CD4-positive, alpha-beta T cell treated with Interleukin-1 beta for 1 hour (primary cell): ENCODE measurements around the gene HIVEP2.
"Not testable (repeated sequence)": the region's sequence is repeated elsewhere in the genome, so short reads cannot be mapped to it uniquely, and the experiment has no call there.

Source experiments
- DNase-seq, 2 donors: peaks; one replicate each; pipeline ENCODE4 v3.0.0-alpha.2; 2020 to 2022

Gene HIVEP2

GRCh38 chr6:142945049-142945445 is at the start of gene HIVEP2:
Gene HIVEP2 (minus strand): TSS chr6:142945176. CDS start chr6:142774738, 170,438 bp downstream.
- DNase-seq: peak; percentile 91 to 92

GRCh38 chr6:142993977-142994376 is 49.0 kb upstream of the HIVEP2 start:
- no peak for DNase-seq

DNA sequence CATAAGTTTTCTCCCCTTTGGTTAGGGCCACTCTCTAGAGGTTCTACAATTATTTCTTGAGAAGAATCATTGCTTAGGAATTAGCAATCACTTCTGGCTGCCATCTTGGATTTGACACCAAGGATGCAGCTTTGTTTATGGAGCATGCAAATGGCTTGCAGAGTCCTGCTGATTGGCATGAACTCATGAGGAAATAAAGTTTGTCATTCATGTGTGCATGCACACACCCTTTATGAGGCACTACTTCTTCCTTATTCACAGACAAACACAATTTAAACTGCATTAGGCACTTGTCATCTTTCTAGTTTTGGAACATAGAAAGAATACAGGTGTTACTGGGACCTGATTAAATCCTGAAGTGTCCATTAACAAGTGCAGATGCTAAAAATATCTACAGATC is 42.5 kb upstream of the HIVEP2 start:
- no peak for DNase-seq

GRCh38 chr6:142985281-142985680 is 40.3 kb upstream of the HIVEP2 start:
- DNase-seq: no peak

DNA sequence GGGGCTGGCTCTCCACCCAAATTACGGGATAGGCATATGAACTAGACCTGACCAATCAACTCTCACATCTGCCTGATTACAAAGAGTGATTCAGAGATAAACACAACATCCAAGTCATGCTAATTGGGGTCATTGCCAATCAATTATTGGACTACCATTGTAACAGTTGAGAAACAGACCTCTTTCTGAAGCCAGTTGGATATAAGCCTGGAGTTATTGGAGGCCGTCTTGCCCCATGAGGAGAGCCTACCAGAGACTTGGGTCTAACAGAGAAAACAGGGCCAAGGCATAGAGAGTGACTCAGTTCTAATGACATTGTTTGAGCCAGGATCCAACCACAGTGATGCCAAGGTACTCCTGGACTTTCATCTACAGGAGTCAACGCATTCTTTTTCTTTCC is 39.4 kb upstream of the HIVEP2 start:
- no peak for DNase-seq

GRCh38 chr6:142975365-142975764 is 30.4 kb upstream of the HIVEP2 start:
- DNase-seq: peak; percentile 5 to 7

GRCh38 chr6:142970941-142971340 is 26.0 kb upstream of the HIVEP2 start:
- DNase-seq: not testable (repeated sequence)

DNA sequence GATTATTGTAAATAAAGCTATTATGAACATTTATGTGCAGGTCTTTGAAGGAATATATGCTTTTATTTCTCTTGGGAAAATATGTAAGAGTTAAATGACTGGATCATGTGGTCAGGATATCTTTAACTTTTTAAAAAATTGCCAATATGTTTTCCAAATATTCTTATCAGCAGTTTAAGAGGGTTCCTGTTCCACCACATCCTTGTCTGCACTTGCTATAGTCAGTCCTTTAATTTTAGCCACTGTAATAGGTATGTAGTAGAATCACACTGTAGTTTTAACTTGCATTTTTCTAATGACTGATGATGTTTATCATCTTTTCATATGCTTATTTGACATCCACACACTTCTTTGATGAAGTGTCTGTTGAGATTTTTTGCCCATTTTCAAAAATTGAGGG is 23.6 kb upstream of the HIVEP2 start:
- no peak for DNase-seq

DNA sequence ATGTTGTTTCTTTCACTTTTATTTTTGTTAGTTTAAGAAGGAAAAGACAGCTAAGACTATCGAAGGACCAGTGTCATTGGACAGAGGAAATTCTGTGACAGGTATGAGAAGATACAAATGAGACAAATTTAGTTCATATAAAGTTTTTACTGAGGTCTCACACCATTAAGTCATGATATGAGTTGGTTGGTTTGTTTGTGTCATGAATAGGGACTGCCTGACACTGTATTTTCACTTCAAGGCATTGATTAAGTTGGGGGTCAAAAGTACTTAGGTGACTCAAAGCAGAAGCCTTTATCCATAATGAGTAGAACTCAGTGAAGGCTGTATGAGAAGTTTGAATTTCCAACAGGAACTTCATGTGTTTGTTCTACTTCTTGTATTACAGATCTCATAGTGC is 21.3 kb upstream of the HIVEP2 start:
- no peak for DNase-seq

DNA sequence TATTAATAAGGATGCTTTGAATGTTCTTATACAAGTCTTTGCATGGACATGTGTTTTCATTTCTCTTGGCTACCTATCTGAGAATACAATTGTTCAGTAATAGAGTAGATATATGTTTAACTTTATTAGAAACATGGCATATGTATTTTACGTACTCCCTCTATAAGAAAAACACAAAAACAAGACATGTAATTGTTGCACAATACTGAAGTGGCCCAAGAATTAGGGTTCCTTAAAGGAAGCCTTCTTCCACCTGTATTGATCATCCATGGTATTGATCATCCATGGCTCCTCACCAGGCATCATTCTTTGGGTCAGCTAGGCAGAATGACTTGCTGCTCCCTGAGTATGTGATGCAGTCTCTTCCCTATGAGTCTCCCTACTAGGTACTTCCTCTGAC is 20.2 kb upstream of the HIVEP2 start:
- no peak for DNase-seq

DNA sequence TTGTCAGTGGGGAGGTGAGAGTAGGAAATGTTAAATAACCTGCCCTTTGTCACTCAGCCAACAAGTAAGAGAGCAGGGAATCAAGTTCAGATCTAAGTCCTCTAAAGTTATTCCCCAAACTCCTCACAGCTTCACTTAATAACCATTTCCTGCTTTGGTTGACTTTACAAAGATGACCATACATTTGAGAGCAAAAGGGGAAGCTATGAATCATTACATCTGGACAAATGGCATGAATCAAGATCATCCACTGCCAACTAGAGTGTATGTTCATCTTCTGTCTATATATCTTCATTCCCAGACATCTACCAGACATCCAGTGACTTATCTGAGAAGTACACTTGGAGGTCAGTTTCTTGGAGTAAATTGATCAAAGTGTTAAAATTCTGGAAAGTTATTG is 15.1 kb upstream of the HIVEP2 start:
- no peak for DNase-seq

GRCh38 chr6:142958343-142958742 is 13.4 kb upstream of the HIVEP2 start:
- DNase-seq: no peak

GRCh38 chr6:142956726-142957125 is 11.8 kb upstream of the HIVEP2 start:
- no peak for DNase-seq

GRCh38 chr6:142954844-142955243 is 9.9 kb upstream of the HIVEP2 start:
- DNase-seq: peak in 1 of 2 donors; percentile 20

DNA sequence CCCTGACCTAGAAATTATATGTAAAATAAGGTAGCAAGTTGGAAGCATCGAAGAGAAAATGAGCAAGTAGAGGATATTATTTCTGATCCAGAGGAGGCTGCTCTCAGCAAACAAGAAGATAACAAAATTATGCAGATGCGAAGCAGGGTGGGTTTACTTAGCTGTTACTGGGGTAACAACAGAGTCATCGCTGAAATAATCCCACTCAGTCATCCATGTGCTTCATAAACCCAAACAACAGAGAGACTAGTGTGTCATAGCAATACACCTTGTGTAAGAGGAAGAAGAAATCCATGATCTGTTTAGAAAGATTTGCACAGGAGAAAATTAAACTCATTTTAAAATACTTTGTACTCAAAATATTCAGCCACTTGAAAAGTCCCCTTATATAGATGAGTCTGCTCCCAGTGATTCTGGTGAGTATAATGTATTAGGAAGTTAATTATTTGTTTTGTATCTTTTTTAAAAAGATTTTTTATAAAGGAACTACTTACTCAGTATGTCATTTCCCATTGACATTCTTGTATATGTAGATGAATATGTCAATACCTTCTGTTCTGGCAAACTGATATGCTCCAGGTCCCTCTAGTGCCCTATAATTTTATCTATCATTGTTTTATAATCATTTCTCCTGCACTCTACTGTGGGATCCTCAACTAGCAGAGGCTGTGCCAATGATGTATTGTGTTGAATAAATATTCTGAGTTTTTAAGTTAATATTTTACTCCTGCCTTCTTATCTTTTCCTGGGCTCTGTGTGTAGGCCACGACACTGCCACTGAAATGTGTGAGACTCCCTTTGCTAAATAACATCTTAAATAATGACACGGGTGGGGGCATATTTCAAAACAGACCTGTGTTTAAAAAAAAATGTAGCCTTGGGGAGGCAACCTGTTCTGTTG is 8.6 kb upstream of the HIVEP2 start:
- peak in 1 of 2 donors; percentile 41 for DNase-seq

GRCh38 chr6:142952614-142953013 is 7.6 kb upstream of the HIVEP2 start:
- peak in 1 of 2 donors; percentile 55 for DNase-seq

DNA sequence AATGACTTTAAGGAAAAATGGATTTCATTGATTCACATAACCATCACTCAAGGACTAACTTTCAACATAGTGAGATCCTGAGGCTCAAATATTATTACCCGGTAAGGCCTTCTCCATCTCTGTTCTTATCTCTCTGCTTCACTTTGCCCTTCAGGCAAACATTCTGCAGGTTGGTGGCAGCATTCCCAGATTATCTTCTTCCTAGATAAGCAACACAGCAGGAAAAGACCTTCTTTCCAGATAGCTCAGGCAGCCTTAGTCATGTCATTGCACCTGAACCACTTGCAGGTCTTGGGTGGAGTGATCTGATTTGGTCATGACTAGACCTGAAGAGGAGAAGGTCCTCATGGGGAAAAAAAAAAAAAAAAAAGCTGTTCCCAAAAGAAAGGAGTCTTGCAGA is 5.3 kb upstream of the HIVEP2 start:
- no peak for DNase-seq

- DNase-seq: no peak
These were observed 2.9 kb upstream of the HIVEP2 start for GRCh38 chr6:142947714-142948480.

DNA sequence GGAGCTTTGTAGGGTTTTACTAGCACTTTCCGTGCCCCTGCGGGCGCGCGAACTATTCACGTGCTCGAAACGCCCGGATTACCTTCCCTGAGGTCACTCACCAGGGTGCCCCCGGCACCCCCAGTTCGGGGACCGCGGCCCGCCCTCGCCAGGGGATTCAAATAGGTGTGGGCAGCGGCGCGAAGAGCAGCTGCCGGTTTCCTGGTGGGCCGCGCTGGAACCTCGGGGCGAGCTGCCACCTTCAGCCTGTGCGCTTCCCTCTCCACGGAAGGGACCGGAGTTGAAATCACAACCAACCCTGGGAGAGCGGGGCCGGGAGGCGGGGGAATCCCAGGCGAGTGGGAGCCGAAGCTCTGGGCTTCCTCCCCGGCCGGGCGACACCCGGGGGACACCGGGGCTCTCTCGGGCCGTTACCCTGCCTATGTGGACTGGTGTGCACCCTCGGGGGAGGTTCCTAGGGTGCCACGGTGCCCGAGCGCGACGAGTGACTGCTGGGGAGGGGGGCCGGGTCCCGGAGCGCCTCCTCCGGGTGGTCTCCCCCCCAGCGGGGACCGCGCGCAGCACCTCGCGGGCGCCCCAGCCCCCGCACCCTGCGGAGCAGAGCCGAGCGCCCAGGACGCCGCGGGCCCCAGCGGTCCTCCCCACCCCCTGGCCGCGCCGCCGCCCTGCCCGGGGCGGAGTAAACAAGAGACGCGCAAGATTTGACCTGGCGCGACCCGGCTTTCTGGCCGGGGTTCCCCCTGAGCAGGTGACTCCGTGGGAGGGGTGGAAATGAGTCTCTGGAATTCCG is 2.1 kb upstream of the HIVEP2 start:
- DNase-seq: peak; percentile 90 to 91

DNA sequence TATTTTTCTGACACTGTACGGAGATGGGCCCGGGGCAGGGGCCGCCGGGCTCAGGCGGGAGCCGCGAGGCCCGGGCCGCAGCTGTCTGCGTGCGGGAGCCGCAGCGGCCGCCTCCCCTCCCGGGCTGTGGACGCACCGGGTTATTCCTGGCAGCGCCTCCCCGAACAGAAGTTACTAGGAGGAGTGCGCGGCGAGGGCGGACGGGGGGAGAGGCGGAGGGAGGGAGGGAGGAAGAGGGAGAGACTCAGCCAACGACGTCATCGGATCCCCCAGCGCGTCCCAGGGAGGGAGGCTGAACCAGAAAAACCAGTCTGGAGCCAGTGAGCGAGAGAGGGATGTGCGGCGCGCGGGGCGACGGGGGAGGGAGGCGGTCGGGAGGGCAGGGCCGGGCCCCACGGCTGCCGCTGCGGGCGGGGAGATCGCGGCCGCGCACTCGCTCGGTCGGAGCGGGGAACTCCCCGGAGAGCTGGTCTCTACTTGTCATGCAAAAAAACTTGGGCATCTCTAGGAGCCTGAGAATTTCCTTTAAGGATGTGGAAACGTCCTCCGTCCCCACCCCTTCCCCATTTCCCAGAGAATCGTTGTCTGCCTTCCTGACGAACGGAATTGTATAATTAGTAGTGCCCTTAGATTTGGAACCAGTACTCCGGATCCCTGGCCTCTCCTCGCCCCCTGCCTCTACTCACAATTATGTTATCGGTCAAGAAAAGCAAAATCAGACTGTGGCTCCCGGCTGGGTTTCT is 1.4 kb upstream of the HIVEP2 start:
- DNase-seq: peak; percentile 97

DNA sequence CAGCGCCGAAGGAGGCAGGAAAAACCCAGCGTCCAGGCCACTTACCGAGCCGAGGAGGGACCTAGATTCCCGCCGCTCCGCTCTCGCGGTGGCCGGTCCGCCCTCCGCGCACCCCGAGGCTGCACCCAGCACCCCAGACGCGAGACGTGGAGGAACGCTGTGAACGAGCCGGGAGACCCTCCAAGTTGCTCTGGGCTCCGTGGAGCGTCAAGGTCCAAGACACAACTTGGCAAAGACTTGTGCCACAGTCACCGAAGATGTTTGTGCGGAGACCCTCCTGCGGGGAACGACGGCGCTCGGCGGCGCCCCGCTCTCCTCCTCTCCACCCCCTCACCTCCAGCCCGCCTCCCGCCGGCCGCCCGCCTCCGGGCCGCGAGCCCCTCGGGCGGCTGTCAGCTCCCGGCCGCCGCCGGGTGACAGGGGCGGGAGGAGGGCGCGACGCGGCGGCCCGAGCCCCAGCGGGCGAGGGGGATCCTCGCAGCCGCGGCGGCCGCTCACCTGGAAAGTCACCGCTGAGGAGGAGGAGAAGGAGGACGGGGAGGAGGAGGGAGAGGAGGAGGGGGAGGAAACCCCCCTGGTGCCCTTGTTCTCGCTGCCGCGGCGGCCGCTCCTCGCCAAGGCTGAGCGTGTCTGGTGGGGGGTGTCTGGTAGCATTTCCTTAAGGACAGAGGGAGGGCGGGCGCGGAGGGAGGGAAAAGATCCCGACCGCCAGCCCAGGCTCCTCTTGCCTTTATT is 637 bp upstream of the HIVEP2 start:
- peak; percentile 78 for DNase-seq
